GM13976 (cell line): ENCODE measurements around the gene SESN3.

ENCODE experiments used
- DNase-seq: peaks from one replicate; pipeline ENCODE4 v3.0.0; 2012; ENCODE audit warnings: low spot score
- CTCF ChIP-seq: IDR thresholded peaks from 2 replicates; pipeline ENCODE4 v1.5.1; 2012; ENCODE audit warnings: borderline replicate concordance, mild to moderate bottlenecking; ENCODE audit not compliant: insufficient read depth; ENCODE audit errors: extremely low read depth, missing control alignments, control extremely low read depth
- in situ Hi-C: fragments of 300-500 bp; cut with MboI; formaldehyde crosslinking; loops from one replicate; pipeline ENCODE4 v1.12.0; 2022; ENCODE audit warnings: low sequenced_read_pairs, mixed read lengths, inconsistent platforms; ENCODE audit not compliant: unreplicated experiment

The SESN3 gene

GRCh38 chr11:95135155-95135554, 95.8 kb downstream of the SESN3 start:
- TF ChIP-seq CTCF = no peak
- no peak for DNase-seq
- in situ Hi-C loops = loop anchor here (10.0 kb wide), 1 partner anchor 60 kb away; no protein-coding TSS in a partner anchor

GRCh38 chr11:95134491-95134890, 96.5 kb downstream of the SESN3 start:
- no peak for DNase-seq
- in situ Hi-C loops = loop anchor here (10.0 kb wide), 1 partner anchor 60 kb away; no protein-coding TSS in a partner anchor
- no peak for TF ChIP-seq CTCF

GRCh38 chr11:95132956-95133355, 98.0 kb downstream of the SESN3 start:
- DNase-seq = no peak
- in situ Hi-C loops = loop anchor here (10.0 kb wide), 1 partner anchor 58 kb away; no protein-coding TSS in a partner anchor
- no peak for TF ChIP-seq CTCF

- TF ChIP-seq CTCF = no peak
- in situ Hi-C loops = no loop called here
- no peak for DNase-seq
These were observed 102.4 kb downstream of the SESN3 start for GRCh38 chr11:95128602-95129001.

- DNase-seq = no peak
- in situ Hi-C loops = no loop called here
These were observed 107.4 kb downstream of the SESN3 start for GRCh38 chr11:95123556-95123955.

GRCh38 chr11:95121698-95122097, 109.3 kb downstream of the SESN3 start:
- TF ChIP-seq CTCF = no peak
- DNase-seq = no peak
- in situ Hi-C loops = no loop called here

More at GRCh38 chr11:95123556-95123955, 107.4 kb downstream of the SESN3 start:
- TF ChIP-seq CTCF = no peak
